NCI-H146 treated with DMSO at 0.1 percent for 48 hours (cell line): ENCODE data around the gene NMNAT3.

ENCODE experiments used
- DNase-seq: peaks from one replicate; lab custom pipeline; 2025; ENCODE audit not compliant: unreplicated experiment; lab: John Stamatoyannopoulos, UW

The NMNAT3 gene

GRCh38 chr3:139675327-139675726 lies 2.4 kb downstream of the NMNAT3 start:
- DNase-seq = no peak

- no peak for DNase-seq
Measured at GRCh38 chr3:139674571-139675260, 3.1 kb downstream of the NMNAT3 start.

- DNase-seq = no peak
Measured at GRCh38 chr3:139672884-139673283, 4.9 kb downstream of the NMNAT3 start.

GRCh38 chr3:139671863-139672646 lies 5.7 kb downstream of the NMNAT3 start:
- DNase-seq = no peak

- DNase-seq = no peak
Measured at GRCh38 chr3:139671107-139671506, 6.7 kb downstream of the NMNAT3 start.

GRCh38 chr3:139670196-139670595 lies 7.6 kb downstream of the NMNAT3 start:
- no peak for DNase-seq

- no peak for DNase-seq
Measured at GRCh38 chr3:139668332-139668731, 9.4 kb downstream of the NMNAT3 start.

GRCh38 chr3:139664958-139665357 lies 12.8 kb downstream of the NMNAT3 start:
- no peak for DNase-seq

GRCh38 chr3:139660269-139660668 lies 17.5 kb downstream of the NMNAT3 start:
- DNase-seq = no peak

GRCh38 chr3:139659511-139659910 lies 18.3 kb downstream of the NMNAT3 start:
- DNase-seq = no peak

GRCh38 chr3:139657936-139658335 lies 19.8 kb downstream of the NMNAT3 start:
- DNase-seq = no peak

GRCh38 chr3:139657434-139657833 lies 20.3 kb downstream of the NMNAT3 start:
- DNase-seq = no peak

GRCh38 chr3:139655909-139656595 lies 21.7 kb downstream of the NMNAT3 start:
- DNase-seq = no peak

GRCh38 chr3:139654637-139655365 lies 23.0 kb downstream of the NMNAT3 start:
- DNase-seq = peak; percentile 92

GRCh38 chr3:139653582-139653981 lies 24.2 kb downstream of the NMNAT3 start:
- DNase-seq = no peak

- DNase-seq = no peak
Measured at GRCh38 chr3:139652561-139652960, 25.2 kb downstream of the NMNAT3 start.

- DNase-seq = no peak
Measured at GRCh38 chr3:139647866-139648435, 29.8 kb downstream of the NMNAT3 start.

- no peak for DNase-seq
Measured at GRCh38 chr3:139646512-139646911, 31.3 kb downstream of the NMNAT3 start.

- no peak for DNase-seq
Measured at GRCh38 chr3:139642996-139643395, 34.8 kb downstream of the NMNAT3 start.

- no peak for DNase-seq
Measured at GRCh38 chr3:139640456-139640855, 37.3 kb downstream of the NMNAT3 start.

GRCh38 chr3:139639662-139640061 lies 38.1 kb downstream of the NMNAT3 start:
- no peak for DNase-seq
